Natural killer cell (primary cell): ENCODE measurements around the gene ADIRF. TPM values are rescaled to one million over a fixed set of nuclear protein-coding genes. Genes with fewer than 3 reads are reported as not detected.
"Not testable (repeated sequence)": the region's sequence is repeated elsewhere in the genome, so short reads cannot be mapped to it uniquely, and the experiment has no call there.

Experiments used
- ATAC-seq, 3 donors: fragments of 150-1000 bp in 2 of 3; fragments of 200-7000 bp in 1 of 3; cut with Tn5 transposase; 1 replicate in 1 of 3; 2 replicates in 2 of 3; pipeline ENCODE4 v1.10.0; 2021; ENCODE audit warnings: mild to moderate bottlenecking in 2 of 3, moderate library complexity in 2 of 3
- DNase-seq, 2 donors: peaks; one replicate each; pipeline versions ENCODE4 v3.0.0 to v3.0.0-alpha.2; 2013 to 2021; ENCODE audit warnings: mixed read lengths in 1 of 2
- H3K27ac ChIP-seq: one replicate; pipeline ENCODE4 v1.5.1; 2013; ENCODE audit warnings: mild to moderate bottlenecking, low read length
- H3K27me3 ChIP-seq: one replicate; pipeline ENCODE4 v1.6.1; 2013; ENCODE audit warnings: low read length; ENCODE audit not compliant: control insufficient read depth, insufficient read depth
- H3K36me3 ChIP-seq: one replicate; pipeline ENCODE4 v1.6.1; 2013; ENCODE audit warnings: low read length; ENCODE audit not compliant: control insufficient read depth, insufficient read depth
- H3K4me1 ChIP-seq: one replicate; pipeline ENCODE4 v1.6.1; 2013; ENCODE audit warnings: low read length; ENCODE audit not compliant: control insufficient read depth, insufficient read depth
- H3K4me3 ChIP-seq: one replicate; pipeline ENCODE4 v1.5.1; 2013; ENCODE audit warnings: low read length
- H3K9me3 ChIP-seq: one replicate; pipeline ENCODE4 v1.6.1; 2013; ENCODE audit warnings: low read length; ENCODE audit not compliant: control insufficient read depth, insufficient read depth
- H3K27ac Mint-ChIP-seq, 2 donors: one replicate each; pipeline ENCODE4 v1.8.0; 2022; ENCODE audit warnings: mild to moderate bottlenecking in 2 of 2, mixed read lengths in 2 of 2, moderate library complexity in 1 of 2
- H3K27me3 Mint-ChIP-seq, 2 donors: one replicate each; pipeline ENCODE4 v1.8.0; 2022; ENCODE audit warnings: low read depth in 2 of 2, mixed read lengths in 2 of 2
- H3K36me3 Mint-ChIP-seq: one replicate; pipeline ENCODE4 v1.8.0; 2022; ENCODE audit warnings: mixed read lengths
- H3K4me1 Mint-ChIP-seq, 2 donors: one replicate each; pipeline ENCODE4 v1.8.0; 2022; ENCODE audit warnings: mixed read lengths in 2 of 2
- H3K4me3 Mint-ChIP-seq: one replicate; pipeline ENCODE4 v1.8.0; 2022; ENCODE audit warnings: mild to moderate bottlenecking, moderate library complexity, mixed read lengths
- H3K9me3 Mint-ChIP-seq, 2 donors: one replicate each; pipeline ENCODE4 v1.8.0; 2022; ENCODE audit warnings: mixed read lengths in 2 of 2
- WGBS: methylation state at CpG from one replicate; pipeline ENCODE4 v1.1.7; 2013; ENCODE audit warnings: missing lambda C conversion rate; ENCODE audit not compliant: insufficient coverage; 5-methylcytosine and 5-hydroxymethylcytosine counted together
- intact Hi-C: fragments of 100-400 bp; cut with micrococcal nuclease; formaldehyde crosslinking; loops from one replicate; pipeline ENCODE4 v1.14.2; 2022
- total RNA-seq, 4 donors: library from RNA; stranded (reverse); fragments of 120-200 nt in 1 of 4; gene quantifications; one replicate each; pipeline versions ENCODE4 v1.2.3 to v1.2.4, GENCODE V29; 2013 to 2022
- TF ChIP-seq, protein P1 (sequence below): fragments of 200-600 bp; IDR thresholded peaks from one replicate; pipeline ENCODE4 v1.8.0; 2022; ENCODE audit warnings: antibody characterized with exemption

Gene ADIRF
- total RNA-seq, 3 donors from 2014 or later (not counting 1 experiment from before 2014, with no cell fraction given): not detected

DNA sequence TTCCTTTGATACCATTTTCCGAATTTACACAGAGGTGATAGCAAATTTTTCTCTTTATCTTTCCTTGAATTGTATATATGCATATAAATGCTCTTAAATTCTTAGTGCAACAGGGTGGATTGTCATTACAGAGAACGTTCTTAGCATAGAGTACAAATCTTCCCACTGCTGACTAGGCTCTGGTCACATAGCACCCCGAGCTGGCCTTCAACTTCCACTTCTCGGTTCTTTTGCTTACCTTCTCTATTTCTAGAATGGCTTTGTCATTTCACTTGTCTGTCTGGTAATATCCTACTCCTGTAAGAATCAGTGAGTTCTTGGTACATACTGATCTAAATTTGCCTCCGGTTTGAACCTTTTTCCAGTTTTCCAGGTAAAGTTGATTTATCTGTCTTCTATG lies 13.4 kb downstream of the ADIRF start:
- Histone ChIP-seq H3K9me3 (no peaks in the 10 kb centered on the region), H3K27ac (no peak overlapping the region), H3K4me3 (no peak overlapping the region), H3K36me3 (no peaks in the 10 kb centered on the region), H3K27me3 (no peaks in the 10 kb centered on the region), H3K4me1 (no peaks in the 10 kb centered on the region)
- Mint-ChIP-seq H3K27me3 (peaks cover 16 to 24% of the 10 kb centered on the region in 2 donors), H3K9me3 (no peaks in the 10 kb centered on the region), H3K27ac (no peak overlapping the region), H3K4me3 (no peak overlapping the region), H3K36me3 (no peaks in the 10 kb centered on the region), H3K4me1 (no peaks in the 10 kb centered on the region)
- TF ChIP-seq, protein P1, sequence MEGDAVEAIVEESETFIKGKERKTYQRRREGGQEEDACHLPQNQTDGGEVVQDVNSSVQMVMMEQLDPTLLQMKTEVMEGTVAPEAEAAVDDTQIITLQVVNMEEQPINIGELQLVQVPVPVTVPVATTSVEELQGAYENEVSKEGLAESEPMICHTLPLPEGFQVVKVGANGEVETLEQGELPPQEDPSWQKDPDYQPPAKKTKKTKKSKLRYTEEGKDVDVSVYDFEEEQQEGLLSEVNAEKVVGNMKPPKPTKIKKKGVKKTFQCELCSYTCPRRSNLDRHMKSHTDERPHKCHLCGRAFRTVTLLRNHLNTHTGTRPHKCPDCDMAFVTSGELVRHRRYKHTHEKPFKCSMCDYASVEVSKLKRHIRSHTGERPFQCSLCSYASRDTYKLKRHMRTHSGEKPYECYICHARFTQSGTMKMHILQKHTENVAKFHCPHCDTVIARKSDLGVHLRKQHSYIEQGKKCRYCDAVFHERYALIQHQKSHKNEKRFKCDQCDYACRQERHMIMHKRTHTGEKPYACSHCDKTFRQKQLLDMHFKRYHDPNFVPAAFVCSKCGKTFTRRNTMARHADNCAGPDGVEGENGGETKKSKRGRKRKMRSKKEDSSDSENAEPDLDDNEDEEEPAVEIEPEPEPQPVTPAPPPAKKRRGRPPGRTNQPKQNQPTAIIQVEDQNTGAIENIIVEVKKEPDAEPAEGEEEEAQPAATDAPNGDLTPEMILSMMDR: no peak
- DNase-seq (no peak), ATAC-seq (no peak)
- 92% methylated on average over 4 of the region's 5 CpGs for WGBS
- intact Hi-C loops: no loop called here

DNA sequence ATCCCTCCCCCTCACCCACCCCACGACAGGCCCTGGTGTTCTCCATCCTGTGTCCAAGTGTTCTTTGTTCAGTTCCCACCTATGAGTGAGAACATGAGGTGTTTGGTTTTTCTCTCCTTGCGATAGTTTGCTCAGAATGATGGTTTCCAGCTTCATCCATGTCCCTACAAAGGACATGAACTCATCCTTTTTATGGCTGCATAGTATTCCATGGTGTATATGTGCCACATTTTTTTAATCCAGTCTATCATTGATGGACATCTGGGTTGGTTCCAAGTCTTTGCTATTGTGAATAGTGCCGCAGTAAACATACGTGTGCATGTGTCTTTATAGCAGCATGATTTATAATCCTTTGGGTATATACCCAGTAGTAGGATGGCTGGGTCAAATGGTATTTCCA lies 16.2 kb downstream of the ADIRF start:
- H3K4me3 ChIP-seq, H3K9me3 ChIP-seq, H3K9me3 Mint-ChIP-seq, intact Hi-C loops, H3K4me3 Mint-ChIP-seq, H3K4me1 ChIP-seq, H3K27me3 ChIP-seq, H3K27ac Mint-ChIP-seq, H3K4me1 Mint-ChIP-seq, ATAC-seq, DNase-seq, H3K36me3 ChIP-seq, H3K36me3 Mint-ChIP-seq, H3K27ac ChIP-seq: not testable (repeated sequence)
- WGBS: 90% methylated on average over 2 of the region's 4 CpGs
- peaks cover 25 to 52% of the 10 kb centered on the region in 2 donors for H3K27me3 Mint-ChIP-seq

DNA sequence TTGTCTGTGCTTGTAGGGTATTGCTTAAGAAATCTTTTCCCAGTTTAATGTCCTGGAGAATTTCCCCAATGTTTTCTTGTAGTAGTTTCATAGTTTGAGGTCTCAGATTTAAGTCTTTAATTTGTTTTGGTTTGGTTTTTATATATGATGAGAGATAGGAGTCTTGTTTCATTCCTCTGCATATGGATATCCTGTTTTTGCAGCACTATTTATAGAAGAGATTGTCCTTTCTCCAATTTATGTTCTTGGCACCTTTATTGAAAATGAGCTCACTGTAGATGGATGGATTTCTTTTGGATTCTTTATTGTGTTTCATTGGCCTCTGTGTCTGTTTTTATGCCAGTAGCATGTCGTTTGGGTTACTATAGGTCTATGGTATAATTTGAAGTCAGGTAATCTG lies 20.2 kb downstream of the ADIRF start:
- H3K27me3 Mint-ChIP-seq: peaks cover 24 to 55% of the 10 kb centered on the region in 2 donors
- TF ChIP-seq, protein P1: no peak
- no peaks in the 10 kb centered on the region for H3K4me1 ChIP-seq

DNA sequence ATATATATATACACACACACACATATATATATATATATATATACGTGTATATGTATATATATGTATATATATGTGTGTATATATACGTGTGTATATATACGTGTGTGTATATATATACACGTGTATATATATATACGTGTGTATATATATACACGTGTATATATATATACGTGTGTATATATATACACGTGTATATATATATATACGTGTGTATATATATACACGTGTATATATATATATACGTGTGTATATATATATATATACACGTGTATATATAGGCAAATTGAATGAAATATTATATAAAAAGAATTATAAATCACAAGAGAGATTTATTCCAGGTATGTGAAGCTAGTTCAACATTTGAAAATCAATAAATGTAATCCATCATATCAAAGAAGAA lies 23.1 kb downstream of the ADIRF start:
- H3K4me3 ChIP-seq, H3K36me3 Mint-ChIP-seq, intact Hi-C loops, H3K27ac ChIP-seq, ATAC-seq, H3K9me3 Mint-ChIP-seq, DNase-seq, H3K4me1 Mint-ChIP-seq, H3K9me3 ChIP-seq, H3K36me3 ChIP-seq, H3K27ac Mint-ChIP-seq, H3K27me3 ChIP-seq, H3K4me3 Mint-ChIP-seq, H3K4me1 ChIP-seq: not testable (repeated sequence)
- no CpG with 5 or more reads among the region's 12 CpGs for WGBS
- peaks cover 21 to 47% of the 10 kb centered on the region in 2 donors for H3K27me3 Mint-ChIP-seq

More for the DNA sequence above, 20.2 kb downstream of the ADIRF start:
- no peak for DNase-seq
- H3K36me3 Mint-ChIP-seq: no peaks in the 10 kb centered on the region
- no peak overlapping the region for H3K27ac Mint-ChIP-seq
- Histone ChIP-seq H3K36me3 (no peaks in the 10 kb centered on the region), H3K4me3 (no peak overlapping the region), H3K27ac (no peak overlapping the region), H3K9me3 (no peaks in the 10 kb centered on the region), H3K27me3 (no peaks in the 10 kb centered on the region)
- ATAC-seq: no peak
- no peak overlapping the region for H3K4me3 Mint-ChIP-seq
- no peaks in the 10 kb centered on the region for H3K9me3 Mint-ChIP-seq
- WGBS: 55% methylated on average over 1 of the region's 1 CpG
- intact Hi-C loops: no loop called here
- no peaks in the 10 kb centered on the region for H3K4me1 Mint-ChIP-seq

DNA sequence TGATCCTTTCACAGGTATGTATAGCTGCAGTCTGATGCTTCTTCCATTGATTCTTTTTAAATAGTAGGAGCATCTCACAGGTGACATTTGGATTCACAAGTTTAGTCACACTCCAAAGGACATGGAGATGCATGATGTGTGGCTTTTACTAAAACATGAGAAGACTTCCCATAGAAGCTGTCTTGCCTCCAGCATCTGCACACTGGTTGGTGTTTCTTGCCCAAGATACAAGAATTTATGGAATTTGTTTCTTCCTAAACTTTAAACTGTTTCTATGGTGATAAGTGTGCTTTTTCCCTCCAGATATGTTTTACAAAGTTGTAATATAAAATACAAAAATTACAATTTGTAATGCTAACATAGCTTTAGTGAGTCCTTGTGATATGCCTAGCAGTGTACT lies 24.2 kb downstream of the ADIRF start:
- Mint-ChIP-seq H3K27ac (no peak overlapping the region), H3K4me1 (no peaks in the 10 kb centered on the region), H3K9me3 (no peaks in the 10 kb centered on the region), H3K27me3 (peaks cover 25 to 42% of the 10 kb centered on the region in 2 donors), H3K4me3 (no peak overlapping the region), H3K36me3 (no peaks in the 10 kb centered on the region)
- no peak overlapping the region for H3K27ac ChIP-seq
- TF ChIP-seq, protein P1: no peak
- no peak overlapping the region for H3K4me3 ChIP-seq
- no peaks in the 10 kb centered on the region for H3K36me3 ChIP-seq
- no peak for DNase-seq
- no peak for ATAC-seq
- H3K9me3 ChIP-seq: no peaks in the 10 kb centered on the region
- intact Hi-C loops: no loop called here
- no peaks in the 10 kb centered on the region for H3K27me3 ChIP-seq
- H3K4me1 ChIP-seq: no peaks in the 10 kb centered on the region
